HPDE6-E6E7 (cell line): ENCODE results near the gene GPATCH3.
"Not testable (repeated sequence)": the region's sequence is repeated elsewhere in the genome, so short reads cannot be mapped to it uniquely, and the experiment has no call there.

Experiments
- DNase-seq: peaks from one replicate; pipeline ENCODE4 v3.0.0; 2011; ENCODE audit warnings: missing footprints; ENCODE audit errors: extremely low spot score

Gene GPATCH3

GRCh38 chr1:26873097-26873496 is 27.2 kb downstream of the GPATCH3 start:
- not testable (repeated sequence) for DNase-seq

GRCh38 chr1:26864610-26865480 is 35.4 kb downstream of the GPATCH3 start:
- peak; percentile 77 for DNase-seq

GRCh38 chr1:26863685-26864077 is 36.6 kb downstream of the GPATCH3 start:
- no peak for DNase-seq

- peak; percentile 71 for DNase-seq
Observed at GRCh38 chr1:26862781-26863684, 37.2 kb downstream of the GPATCH3 start, which contains the start of gene SFN. TSS of gene SFN (plus strand) at chr1:26863149. CDS start at chr1:26863213, 64 bp downstream.

GRCh38 chr1:26861889-26862378 is 38.3 kb downstream of the GPATCH3 start:
- no peak for DNase-seq

GRCh38 chr1:26861286-26861701 is 39.0 kb downstream of the GPATCH3 start:
- no peak for DNase-seq

- peak; percentile 84 for DNase-seq
Observed at GRCh38 chr1:26858891-26859640, 41.2 kb downstream of the GPATCH3 start.

GRCh38 chr1:26858160-26858559 is 42.1 kb downstream of the GPATCH3 start:
- no peak for DNase-seq

GRCh38 chr1:26857473-26858060 is 42.7 kb downstream of the GPATCH3 start:
- DNase-seq = no peak

- no peak for DNase-seq
Observed at GRCh38 chr1:26856604-26857469, 43.4 kb downstream of the GPATCH3 start.

- DNase-seq = no peak
Observed at GRCh38 chr1:26856181-26856580, 44.1 kb downstream of the GPATCH3 start.

- DNase-seq = no peak
Observed at GRCh38 chr1:26855636-26856035, 44.6 kb downstream of the GPATCH3 start.

GRCh38 chr1:26854906-26855305 is 45.4 kb downstream of the GPATCH3 start:
- peak; percentile 74 for DNase-seq

- DNase-seq = no peak
Observed at GRCh38 chr1:26853600-26853999, 46.7 kb downstream of the GPATCH3 start.

GRCh38 chr1:26853156-26853555 is 47.1 kb downstream of the GPATCH3 start:
- DNase-seq = peak; percentile 86

- no peak for DNase-seq
Observed at GRCh38 chr1:26852701-26853100, 47.6 kb downstream of the GPATCH3 start.

GRCh38 chr1:26851106-26851684 is 49.1 kb downstream of the GPATCH3 start:
- DNase-seq = no peak

- peak; percentile 98 for DNase-seq
Observed at GRCh38 chr1:26848941-26849774, 51.1 kb downstream of the GPATCH3 start.

- no peak for DNase-seq
Observed at GRCh38 chr1:26848499-26848898, 51.8 kb downstream of the GPATCH3 start.
